Tibial artery (tissue), 4 donors: ENCODE data around the gene FSTL4.

Source experiments
- DNase-seq, 2 donors: peaks; one replicate each; pipeline ENCODE4 v3.0.0-alpha.2; 2019
- H3K27ac ChIP-seq, 2 donors: fragments of 200-600 bp; sonication (generic) in 1 of 2; 1 replicate in 1 of 2; 2 replicates in 1 of 2; pipeline ENCODE4 v1.5.1; 2018 to 2019; ENCODE audit warnings: mild to moderate bottlenecking in 1 of 2
- H3K27me3 ChIP-seq, 2 donors: fragments of 200-600 bp; sonication (generic) in 1 of 2; one replicate each; pipeline versions ENCODE4 v1.5.1 to v1.6.0; 2016 to 2019
- H3K36me3 ChIP-seq, 3 donors: fragments of 200-600 bp; sonication (generic) in 2 of 3; one replicate each; pipeline ENCODE4 v1.5.1; 2016 to 2019; ENCODE audit warnings: mild to moderate bottlenecking in 2 of 3
- H3K4me1 ChIP-seq, 4 donors: fragments of 200-600 bp; sonication (generic) in 2 of 4; 1 replicate in 3 of 4; 2 replicates in 1 of 4; pipeline ENCODE4 v1.5.1; 2016 to 2019
- H3K4me3 ChIP-seq, 2 donors: fragments of 200-600 bp; sonication (generic) in 1 of 2; 1 replicate in 1 of 2; 2 replicates in 1 of 2; pipeline ENCODE4 v1.5.1; 2018 to 2019; ENCODE audit warnings: mild to moderate bottlenecking in 2 of 2
- H3K9me3 ChIP-seq, 3 donors: fragments of 200-600 bp; sonication (generic) in 1 of 3; one replicate each; pipeline ENCODE4 v1.5.1; 2016 to 2019
- CTCF ChIP-seq, 2 experiments: fragments of 200-600 bp in 1 of 2; fragments of 450-650 bp in 1 of 2; IDR thresholded peaks; one replicate each; pipeline ENCODE4 v1.5.1; 2017 to 2019; ENCODE audit warnings: antibody characterized with exemption in 2 of 2, mild to moderate bottlenecking in 1 of 2, moderate library complexity in 1 of 2
- intact Hi-C: fragments of 100-400 bp; cut with DNase I; formaldehyde crosslinking; loops from one replicate; pipeline ENCODE4 v1.15.0; 2023; ENCODE audit warnings: low total_unique reads

FSTL4 gene

GRCh38 chr5:133250527-133250926 is 361.8 kb downstream of the FSTL4 start:
- H3K36me3 ChIP-seq: no peaks in the 10 kb centered on the region
- H3K4me3 ChIP-seq: no peak overlapping the region
- no peaks in the 10 kb centered on the region for H3K9me3 ChIP-seq
- no peaks in the 10 kb centered on the region for H3K27me3 ChIP-seq
- H3K27ac ChIP-seq: no peak overlapping the region
- intact Hi-C loops: no loop called here
- no peak for DNase-seq
- H3K4me1 ChIP-seq: no peaks in the 10 kb centered on the region
- TF ChIP-seq CTCF (IDR thresholded peaks at IDR 0.05): no peak

- Histone ChIP-seq H3K4me3 (no peak overlapping the region), H3K36me3 (no peaks in the 10 kb centered on the region), H3K4me1 (no peaks in the 10 kb centered on the region), H3K9me3 (no peaks in the 10 kb centered on the region), H3K27me3 (no peaks in the 10 kb centered on the region), H3K27ac (no peak overlapping the region)
- intact Hi-C loops: loop anchor here (10.0 kb wide), 1 partner anchor 135 kb away; no protein-coding TSS in a partner anchor
- no peak for TF ChIP-seq CTCF (IDR thresholded peaks at IDR 0.05)
- no peak for DNase-seq
Measured at GRCh38 chr5:133249593-133249992, 362.7 kb downstream of the FSTL4 start.

GRCh38 chr5:133247881-133248624 is 364.3 kb downstream of the FSTL4 start:
- H3K4me1 ChIP-seq: no peaks in the 10 kb centered on the region
- peak; percentile 25 to 28 for TF ChIP-seq CTCF (IDR thresholded peaks at IDR 0.05)

GRCh38 chr5:133247151-133247709 is 365.1 kb downstream of the FSTL4 start:
- Histone ChIP-seq H3K9me3 (no peaks in the 10 kb centered on the region), H3K27ac (no peak overlapping the region), H3K4me3 (no peak overlapping the region), H3K27me3 (no peaks in the 10 kb centered on the region), H3K4me1 (no peaks in the 10 kb centered on the region), H3K36me3 (no peaks in the 10 kb centered on the region)
- no peak for DNase-seq
- intact Hi-C loops: loop anchor here (10.0 kb wide), 1 partner anchor 132 kb away; no protein-coding TSS in a partner anchor
- no peak for TF ChIP-seq CTCF (IDR thresholded peaks at IDR 0.05)

More at GRCh38 chr5:133247881-133248624, 364.3 kb downstream of the FSTL4 start:
- DNase-seq: no peak
- no peak overlapping the region for H3K27ac ChIP-seq
- no peaks in the 10 kb centered on the region for H3K36me3 ChIP-seq
- H3K27me3 ChIP-seq: no peaks in the 10 kb centered on the region
- intact Hi-C loops: loop anchor here (10.0 kb wide), 1 partner anchor 133 kb away; no protein-coding TSS in a partner anchor
- H3K4me3 ChIP-seq: no peak overlapping the region
- no peaks in the 10 kb centered on the region for H3K9me3 ChIP-seq

- no peaks in the 10 kb centered on the region for H3K9me3 ChIP-seq
- H3K36me3 ChIP-seq: no peaks in the 10 kb centered on the region
- intact Hi-C loops: loop anchor here (10.0 kb wide), 1 partner anchor 132 kb away; no protein-coding TSS in a partner anchor
- H3K27ac ChIP-seq: no peak overlapping the region
- no peak for DNase-seq
- H3K27me3 ChIP-seq: no peaks in the 10 kb centered on the region
- no peak for TF ChIP-seq CTCF (IDR thresholded peaks at IDR 0.05)
- H3K4me3 ChIP-seq: no peak overlapping the region
- no peaks in the 10 kb centered on the region for H3K4me1 ChIP-seq
Measured at GRCh38 chr5:133246376-133247150, 365.8 kb downstream of the FSTL4 start.
